ENCODE results near the gene CUL4A.

Gene CUL4A

GRCh38 chr13:113166681-113167080, 42.7 kb upstream of the CUL4A start:
- TF ChIP-seq CREB5 (CRISPR knock-in tag; IDR thresholded peaks at IDR 0.05; ENCODE audit: low read depth) (no peak), POU6F1 (CRISPR knock-in tag; IDR thresholded peaks at IDR 0.05; ENCODE audit: borderline replicate concordance, low read depth) (no peak), ZNF565 (CRISPR knock-in tag; conservative IDR thresholded peaks at IDR 0.05; ENCODE audit: low read depth) (no peak), GLIS3 (CRISPR knock-in tag; IDR thresholded peaks at IDR 0.05) (no peak), TOX (CRISPR knock-in tag; IDR thresholded peaks at IDR 0.05; ENCODE audit: borderline replicate concordance) (no peak), PPARA (CRISPR knock-in tag; IDR thresholded peaks at IDR 0.05; ENCODE audit: borderline replicate concordance) (no peak), ESRRG (CRISPR knock-in tag; IDR thresholded peaks at IDR 0.05) (no peak), OSR1 (CRISPR knock-in tag; IDR thresholded peaks at IDR 0.05) (no peak), TCF4 (CRISPR knock-in tag; IDR thresholded peaks at IDR 0.05; ENCODE audit: borderline replicate concordance) (no peak), TSHZ2 (CRISPR knock-in tag; IDR thresholded peaks at IDR 0.05) (no peak), ZNF8 (CRISPR knock-in tag; IDR thresholded peaks at IDR 0.05) (no peak), ISL1 (CRISPR knock-in tag; IDR thresholded peaks at IDR 0.05) (no peak), ARNTL (CRISPR knock-in tag; IDR thresholded peaks at IDR 0.05; ENCODE audit: borderline replicate concordance, low read depth) (no peak)
- no peak for ATAC-seq

GRCh38 chr13:113167155-113167554, 42.3 kb upstream of the CUL4A start:
- TF ChIP-seq TOX (CRISPR knock-in tag; IDR thresholded peaks at IDR 0.05; ENCODE audit: borderline replicate concordance) = no peak
- TF ChIP-seq RARB (CRISPR knock-in tag; IDR thresholded peaks at IDR 0.05) = no peak
- TF ChIP-seq PPARA (CRISPR knock-in tag; IDR thresholded peaks at IDR 0.05; ENCODE audit: borderline replicate concordance) = no peak
- TF ChIP-seq ZNF70 (CRISPR knock-in tag; IDR thresholded peaks at IDR 0.05) = no peak
- TF ChIP-seq ESRRG (CRISPR knock-in tag; IDR thresholded peaks at IDR 0.05) = no peak
- no peak for TF ChIP-seq CSRNP3 (CRISPR knock-in tag; IDR thresholded peaks at IDR 0.05)
- ATAC-seq = no peak

- no peak for ATAC-seq
- no peak for TF ChIP-seq ZFP3 (CRISPR knock-in tag; IDR thresholded peaks at IDR 0.05)
- TF ChIP-seq BACH2 (CRISPR knock-in tag; IDR thresholded peaks at IDR 0.05; ENCODE audit: borderline replicate concordance) = no peak
- TF ChIP-seq RARB (CRISPR knock-in tag; IDR thresholded peaks at IDR 0.05) = no peak
- TF ChIP-seq CREB5 (CRISPR knock-in tag; IDR thresholded peaks at IDR 0.05; ENCODE audit: low read depth) = no peak
- no peak for TF ChIP-seq PPARA (CRISPR knock-in tag; IDR thresholded peaks at IDR 0.05; ENCODE audit: borderline replicate concordance)
- no peak for TF ChIP-seq OSR1 (CRISPR knock-in tag; IDR thresholded peaks at IDR 0.05)
- no peak for TF ChIP-seq CSDC2 (CRISPR knock-in tag; IDR thresholded peaks at IDR 0.05)
- no peak for TF ChIP-seq ISL1 (CRISPR knock-in tag; IDR thresholded peaks at IDR 0.05)
- TF ChIP-seq TSHZ2 (CRISPR knock-in tag; IDR thresholded peaks at IDR 0.05) = no peak
- no peak for TF ChIP-seq CSRNP3 (CRISPR knock-in tag; IDR thresholded peaks at IDR 0.05)
- TF ChIP-seq TCF4 (CRISPR knock-in tag; IDR thresholded peaks at IDR 0.05; ENCODE audit: borderline replicate concordance) = no peak
- no peak for TF ChIP-seq PATZ1 (CRISPR knock-in tag; IDR thresholded peaks at IDR 0.05; ENCODE audit: borderline replicate concordance)
- no peak for TF ChIP-seq ARNTL (CRISPR knock-in tag; IDR thresholded peaks at IDR 0.05; ENCODE audit: borderline replicate concordance, low read depth)
- TF ChIP-seq ZNF565 (CRISPR knock-in tag; conservative IDR thresholded peaks at IDR 0.05; ENCODE audit: low read depth) = no peak
- TF ChIP-seq GLIS3 (CRISPR knock-in tag; IDR thresholded peaks at IDR 0.05) = no peak
- TF ChIP-seq TOX (CRISPR knock-in tag; IDR thresholded peaks at IDR 0.05; ENCODE audit: borderline replicate concordance) = no peak
- TF ChIP-seq ZNF70 (CRISPR knock-in tag; IDR thresholded peaks at IDR 0.05) = no peak
- TF ChIP-seq ZC3H10 (CRISPR knock-in tag; IDR thresholded peaks at IDR 0.05) = no peak
Observed at GRCh38 chr13:113167575-113167974, 41.8 kb upstream of the CUL4A start.

All from SK-N-SH treated with all-trans-retinoic acid at 6 μM for 48 hours (cell line).